Posterior cingulate gyrus (tissue), 11 donors: ENCODE results near the gene ARID5B.

Source experiments
- DNase-seq, 10 donors: peaks; one replicate each; pipeline versions ENCODE4 v3.0.0 to v3.0.0-alpha.2; 2020 to 2021; ENCODE audit warnings: mixed read lengths in 3 of 10
- intact Hi-C: fragments of 100-400 bp; cut with DNase I; formaldehyde crosslinking; loops from one replicate; pipeline ENCODE4 v1.15.1; 2023

ARID5B gene

DNA sequence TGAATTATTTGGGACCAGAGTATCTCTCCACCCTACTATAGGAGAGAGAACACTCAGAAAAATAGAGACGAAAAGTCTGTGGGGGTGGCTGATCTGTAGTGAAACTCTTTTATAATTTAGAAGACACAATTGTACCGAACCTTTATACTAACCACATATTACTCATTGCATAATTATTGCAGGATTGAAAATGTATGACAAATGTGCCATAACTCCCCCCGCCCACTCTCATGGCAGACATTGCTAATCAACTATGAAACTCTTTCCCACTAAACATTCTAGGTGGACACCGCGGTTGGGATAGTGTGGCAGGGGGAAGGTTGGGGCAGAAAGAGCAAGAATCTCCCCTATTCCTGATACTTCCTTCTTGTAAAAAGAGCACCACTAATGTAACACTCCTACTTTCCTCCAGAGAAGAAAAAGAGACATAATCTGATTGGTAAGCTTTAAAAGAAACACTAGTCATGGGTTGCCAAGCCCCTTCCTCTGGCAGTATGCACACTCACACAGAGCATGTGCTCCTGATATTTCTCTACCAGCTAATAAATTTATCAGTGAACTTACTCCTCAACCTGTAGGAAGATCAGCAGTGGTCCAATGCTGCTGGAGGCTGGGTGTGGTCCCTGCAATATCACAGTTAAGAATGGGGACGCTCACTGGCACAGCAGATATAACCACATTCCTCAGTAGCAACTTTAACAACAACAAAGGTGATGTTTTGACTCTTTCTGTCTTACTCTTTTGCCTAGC lies 18.7 kb upstream of the ARID5B start:
- intact Hi-C loops: no loop called here
- no peak for DNase-seq

DNA sequence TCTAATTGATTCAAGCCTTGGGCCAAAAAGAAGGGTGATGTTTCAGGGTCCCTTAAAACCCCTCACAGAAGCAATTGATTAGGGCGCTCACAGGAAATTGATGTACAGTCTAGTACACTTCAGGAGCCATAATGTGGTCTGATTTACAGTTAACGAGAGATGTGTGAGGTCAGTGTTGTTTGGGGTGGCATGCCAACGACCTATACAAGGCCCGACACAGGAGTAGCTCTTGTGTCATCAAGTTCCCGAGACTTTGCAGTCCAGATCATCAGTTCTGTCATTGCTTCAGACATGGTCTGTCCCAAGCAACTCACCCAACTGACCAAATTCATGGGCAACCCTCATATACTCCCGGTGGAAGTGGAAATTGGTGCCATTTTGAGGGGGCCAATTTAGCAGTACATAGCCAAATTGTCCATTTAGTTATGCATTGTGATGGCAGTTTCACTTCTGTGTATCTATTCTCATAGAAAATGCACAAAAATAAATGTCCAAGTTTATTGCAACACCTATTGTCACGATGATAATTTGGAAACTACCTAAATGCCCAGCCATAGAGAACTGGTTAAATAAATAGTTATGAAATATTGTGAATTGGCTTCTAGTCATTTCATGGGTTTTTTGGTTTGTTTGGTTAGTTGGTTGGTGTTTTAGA lies 18.0 kb upstream of the ARID5B start:
- DNase-seq: no peak
- intact Hi-C loops: no loop called here

DNA sequence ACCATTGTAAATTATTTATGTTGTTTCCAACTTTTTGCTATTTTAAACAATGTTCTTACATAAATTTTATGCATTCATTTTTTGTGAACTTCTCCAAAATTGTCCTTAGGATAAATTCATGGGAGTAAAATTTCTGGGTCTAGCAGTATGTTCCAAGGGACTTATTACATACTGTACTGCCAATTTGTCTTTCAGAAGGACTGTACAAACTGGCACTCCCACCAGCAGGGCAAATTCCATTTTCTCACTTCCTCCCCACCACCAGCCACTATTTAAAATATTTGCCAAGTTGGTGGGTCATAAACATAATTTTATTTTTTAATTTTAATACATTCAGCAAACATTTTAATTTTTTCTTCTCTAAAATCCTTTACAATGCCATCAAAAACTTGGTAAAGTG lies 13.7 kb upstream of the ARID5B start:
- intact Hi-C loops: no loop called here
- no peak for DNase-seq

DNA sequence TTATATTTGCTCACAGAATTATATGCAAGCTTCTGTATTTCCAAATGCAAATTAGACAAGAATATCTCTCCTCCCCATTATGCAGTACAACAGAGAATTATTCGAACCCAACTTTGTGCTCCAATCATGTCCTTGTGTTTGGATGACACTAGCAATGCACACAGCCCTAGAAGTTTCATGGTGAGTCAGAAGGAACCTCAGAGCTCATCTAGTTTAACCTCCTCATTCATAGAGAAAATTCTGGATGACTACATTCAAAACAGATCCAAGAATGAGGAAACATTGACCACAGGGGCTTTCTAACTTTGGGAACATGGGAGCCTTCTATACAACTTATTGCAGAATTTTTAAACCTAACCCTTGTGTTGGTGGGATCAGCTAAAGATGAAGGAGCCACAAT lies 12.8 kb upstream of the ARID5B start:
- intact Hi-C loops: no loop called here
- DNase-seq: no peak

DNA sequence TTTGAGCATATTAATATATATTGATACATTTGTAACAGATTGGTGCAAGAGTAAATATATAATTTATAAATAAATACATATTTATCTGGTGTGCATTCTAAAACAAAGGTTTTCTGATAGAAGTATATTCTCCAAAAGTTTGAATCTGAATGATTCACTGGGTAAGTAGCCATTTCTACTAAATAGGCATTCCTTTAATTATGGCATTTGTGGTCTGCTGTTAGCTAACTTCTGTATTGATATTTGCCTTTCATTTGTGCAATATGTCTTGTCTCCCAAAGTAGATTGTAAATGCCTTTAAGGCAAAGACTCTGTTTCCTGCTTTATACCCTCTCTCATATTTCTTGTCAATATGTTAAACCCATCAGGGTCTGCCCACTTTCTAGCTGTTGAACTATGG lies 11.1 kb upstream of the ARID5B start:
- DNase-seq: no peak
- intact Hi-C loops: no loop called here

DNA sequence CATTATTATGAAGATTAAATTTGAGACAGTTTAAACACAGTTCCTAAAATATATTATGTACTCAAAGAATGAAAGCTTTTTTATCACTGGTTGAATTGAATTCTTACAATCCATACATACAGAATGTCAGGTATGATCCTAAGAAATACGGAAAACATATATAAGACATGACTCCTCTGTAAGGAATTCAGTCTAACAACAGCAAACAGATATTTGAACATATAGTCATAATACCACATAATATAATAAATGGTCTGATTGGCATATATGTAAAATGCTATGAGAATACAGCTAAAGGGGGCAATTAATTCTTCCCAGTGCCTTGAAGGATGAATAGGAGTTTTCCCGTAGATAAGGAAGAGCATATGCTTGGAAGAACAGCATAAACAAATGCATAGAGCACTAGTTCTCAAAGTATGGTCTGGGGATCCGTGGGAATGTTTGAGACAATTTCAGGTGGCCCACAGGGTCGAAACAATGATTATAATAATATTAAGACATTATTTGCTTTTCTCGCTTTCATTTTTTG lies 10.6 kb upstream of the ARID5B start:
- intact Hi-C loops: no loop called here
- DNase-seq: no peak

DNA sequence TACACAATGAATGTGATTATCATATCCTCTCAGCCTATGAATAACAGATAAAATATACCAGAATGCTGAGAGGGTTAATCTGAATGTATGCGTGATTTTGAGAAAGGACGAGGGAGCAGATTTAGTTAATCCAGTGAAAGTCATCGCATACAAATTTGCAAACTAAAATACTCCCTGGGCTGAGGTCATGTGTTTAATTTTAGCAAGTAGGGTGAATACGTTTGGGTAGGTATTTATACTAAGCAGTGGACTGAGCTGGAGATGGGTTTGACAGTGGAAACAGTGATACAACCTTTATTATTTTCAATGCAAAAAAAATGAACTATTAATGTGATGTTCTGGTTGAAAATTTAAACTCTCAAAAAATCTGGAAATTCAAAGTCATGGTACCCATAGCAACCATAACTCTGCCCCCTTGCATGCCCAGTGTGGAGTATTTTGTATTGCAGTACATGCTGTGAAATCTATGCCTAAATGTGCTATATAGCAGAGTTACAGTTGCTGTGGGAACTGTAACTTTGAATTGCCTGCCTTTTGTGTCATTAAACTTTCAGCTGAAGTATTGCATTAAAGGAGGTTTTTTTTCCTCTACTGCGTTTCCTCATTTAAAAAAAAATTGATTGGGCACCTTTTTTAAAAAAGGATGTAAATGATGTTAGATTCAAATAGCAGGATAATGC lies 9.5 kb upstream of the ARID5B start:
- DNase-seq: no peak
- intact Hi-C loops: no loop called here

DNA sequence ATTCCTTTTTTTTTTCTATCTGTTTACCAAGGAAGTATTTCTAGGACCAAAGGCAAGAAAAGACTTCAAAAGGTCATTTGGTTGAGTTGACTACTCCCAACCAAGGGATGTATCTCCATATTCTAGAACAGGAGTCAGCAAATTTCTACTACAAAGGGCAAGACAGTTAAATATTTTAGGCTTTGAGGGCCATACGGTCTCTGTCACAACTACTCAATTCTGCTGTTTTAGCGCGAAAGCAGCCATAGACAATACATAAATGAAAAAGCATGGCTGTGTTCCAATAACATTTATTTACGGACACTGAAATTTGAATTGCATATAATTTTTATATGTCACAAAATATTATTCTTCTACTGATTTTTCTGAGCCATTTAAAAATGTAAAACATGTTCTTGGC lies 8.5 kb upstream of the ARID5B start:
- intact Hi-C loops: no loop called here
- DNase-seq: no peak

DNA sequence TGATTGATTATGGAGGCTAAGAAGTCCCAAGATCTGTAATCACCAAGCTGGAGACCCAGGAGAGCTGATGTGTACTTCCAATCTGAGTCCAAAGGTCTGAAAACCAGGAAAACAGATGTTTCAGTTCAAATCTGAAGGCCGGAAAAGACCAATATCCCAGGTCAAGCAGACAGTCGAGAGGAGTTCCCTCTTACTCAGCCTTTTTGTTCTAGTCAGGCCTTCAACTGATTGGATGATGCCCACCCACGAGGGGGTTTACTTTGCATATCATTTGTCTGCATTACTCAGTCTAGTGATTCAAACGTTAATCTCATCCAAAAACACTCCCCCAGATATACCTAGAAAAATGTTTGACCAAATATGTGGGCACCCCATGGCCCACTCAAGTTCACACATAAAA lies 7.4 kb upstream of the ARID5B start:
- intact Hi-C loops: no loop called here

DNA sequence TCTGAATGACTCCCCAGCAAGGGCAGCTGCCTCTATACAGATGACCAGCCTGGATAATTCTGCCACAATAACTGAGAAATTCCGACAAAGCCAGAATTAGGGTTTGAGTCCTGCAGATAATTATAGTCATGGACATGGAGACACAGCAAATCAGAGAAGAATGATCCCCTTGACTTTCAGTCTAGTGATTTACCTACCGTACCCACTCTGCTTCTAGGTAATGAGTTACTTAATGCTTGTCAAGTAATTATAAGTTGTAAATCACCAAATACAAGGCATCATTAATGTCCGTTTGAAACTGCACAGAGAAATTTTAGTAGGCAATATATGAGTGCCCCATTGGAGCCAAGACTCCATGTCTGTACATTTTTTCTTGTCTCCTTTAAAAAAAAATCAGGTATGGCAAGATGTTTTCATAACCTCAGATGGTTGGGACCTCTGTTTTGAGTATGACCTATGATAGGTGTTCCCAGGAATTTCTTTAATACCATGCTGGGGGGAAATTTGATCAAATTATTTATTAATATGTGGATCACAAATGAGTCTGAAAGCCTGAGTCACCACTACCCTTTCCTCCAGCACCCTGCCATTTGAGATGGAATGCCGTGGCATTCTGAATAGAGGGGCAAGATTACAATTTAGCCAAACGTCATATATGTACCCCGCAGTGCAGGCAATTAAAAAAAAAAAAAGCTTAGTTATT lies 5.5 kb upstream of the ARID5B start:
- no peak for DNase-seq
- intact Hi-C loops: loop anchor here (2.0 to 5.0 kb wide), 2 partner anchors 81 to 349 kb away; no protein-coding TSS in a partner anchor

More for the DNA sequence above, 7.4 kb upstream of the ARID5B start:
- no peak for DNase-seq

DNA sequence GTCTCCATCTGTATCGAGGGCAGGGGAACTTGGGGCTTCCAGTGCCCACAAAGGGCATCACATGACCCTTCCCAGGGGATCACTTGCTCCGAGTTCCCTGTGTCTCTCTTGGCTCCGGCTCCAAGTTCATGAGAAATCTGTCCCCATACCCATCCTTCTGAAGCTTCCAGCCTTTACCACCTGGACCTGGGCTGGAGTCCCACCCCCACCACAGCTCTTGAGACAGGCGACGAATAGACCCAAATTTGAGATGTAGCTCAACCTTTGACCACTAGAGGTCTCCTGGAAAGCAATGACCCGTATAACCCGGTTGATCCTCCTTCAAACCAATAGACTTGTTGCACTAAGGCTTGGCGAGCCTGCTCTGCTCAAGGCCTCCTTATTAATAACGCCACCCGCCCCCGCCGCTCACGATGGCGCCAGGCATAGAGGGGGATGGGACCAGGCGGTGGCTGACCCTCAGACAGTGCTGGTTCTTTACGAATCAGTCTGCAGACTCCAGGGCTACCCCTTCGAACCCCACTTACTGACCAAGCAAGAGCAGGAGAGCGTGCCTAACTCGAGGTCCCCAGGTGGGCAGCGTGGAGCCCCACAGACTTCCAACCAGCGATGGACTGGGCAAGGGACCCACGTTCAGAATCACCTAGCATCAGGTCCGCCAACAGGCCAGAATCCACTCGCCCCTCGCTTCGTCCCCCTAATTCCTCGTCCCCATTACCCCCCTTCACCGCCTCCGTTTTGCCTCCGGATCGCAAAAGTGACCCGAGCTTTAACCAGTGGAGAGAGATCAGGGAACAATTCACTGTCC lies 4.4 kb upstream of the ARID5B start:
- DNase-seq: peak in 6 of 10 donors; percentile 10 to 85 (median 38)
- intact Hi-C loops: loop anchor here (2.0 to 5.0 kb wide), 2 partner anchors 80 to 348 kb away; no protein-coding TSS in a partner anchor

DNA sequence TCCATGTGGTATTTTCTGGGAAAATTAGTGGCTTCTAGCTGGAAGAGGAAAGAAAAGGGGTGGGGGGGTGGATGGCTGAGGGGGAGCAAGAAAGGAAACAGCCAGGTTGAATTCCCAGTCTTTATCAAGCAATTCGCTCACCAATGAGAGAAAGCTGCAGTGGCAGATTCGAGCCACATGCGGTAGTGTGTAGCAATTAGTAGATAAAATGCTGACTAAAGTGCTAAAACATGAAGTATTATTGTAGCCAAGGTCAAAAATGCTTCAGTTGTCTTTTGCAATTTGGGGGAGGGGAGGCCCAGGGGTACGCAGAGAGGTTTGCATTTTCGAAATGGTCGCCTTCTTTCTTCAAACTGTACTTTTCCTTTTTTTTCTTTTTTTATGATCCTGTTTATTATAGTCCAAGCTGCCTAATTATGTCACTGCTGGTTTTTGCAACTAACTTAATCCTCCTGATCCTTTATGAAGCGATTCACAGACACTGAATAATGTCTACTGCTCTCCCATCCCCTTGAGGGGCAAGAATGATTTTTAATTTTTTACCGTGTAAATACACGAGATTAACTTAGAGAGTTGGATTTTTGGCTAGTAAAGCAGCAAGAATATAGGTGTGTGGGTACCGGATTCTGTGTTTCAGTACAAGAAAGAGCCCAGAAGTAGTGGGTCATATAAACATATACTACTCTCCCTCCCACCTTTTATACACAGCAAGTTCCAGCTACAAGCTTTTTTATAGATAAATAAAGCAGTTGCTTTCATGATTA lies 3.6 kb upstream of the ARID5B start:
- DNase-seq: peak in 6 of 10 donors; percentile 32 to 85 (median 40)
- intact Hi-C loops: loop anchor here (2.0 to 5.0 kb wide), 2 partner anchors 79 to 347 kb away; no protein-coding TSS in a partner anchor

DNA sequence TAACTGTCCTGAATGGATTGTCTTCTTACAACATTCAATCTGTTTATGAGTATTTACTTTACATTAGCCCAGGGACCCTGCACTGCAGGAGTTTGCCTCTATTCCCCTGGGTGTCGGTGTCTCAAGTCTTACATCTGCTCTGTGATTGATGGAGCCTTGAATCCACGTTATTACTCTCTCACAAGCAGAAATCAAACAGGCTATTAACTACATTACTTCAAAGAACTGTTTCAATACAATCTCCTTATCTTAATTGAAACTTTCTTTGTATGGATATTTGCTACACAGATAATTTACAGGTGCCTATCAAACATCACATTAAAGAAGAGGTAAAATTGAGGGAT lies 3.1 kb upstream of the ARID5B start:
- no peak for DNase-seq
- intact Hi-C loops: loop anchor here (5.0 kb wide), 1 partner anchor 79 kb away; no protein-coding TSS in a partner anchor

DNA sequence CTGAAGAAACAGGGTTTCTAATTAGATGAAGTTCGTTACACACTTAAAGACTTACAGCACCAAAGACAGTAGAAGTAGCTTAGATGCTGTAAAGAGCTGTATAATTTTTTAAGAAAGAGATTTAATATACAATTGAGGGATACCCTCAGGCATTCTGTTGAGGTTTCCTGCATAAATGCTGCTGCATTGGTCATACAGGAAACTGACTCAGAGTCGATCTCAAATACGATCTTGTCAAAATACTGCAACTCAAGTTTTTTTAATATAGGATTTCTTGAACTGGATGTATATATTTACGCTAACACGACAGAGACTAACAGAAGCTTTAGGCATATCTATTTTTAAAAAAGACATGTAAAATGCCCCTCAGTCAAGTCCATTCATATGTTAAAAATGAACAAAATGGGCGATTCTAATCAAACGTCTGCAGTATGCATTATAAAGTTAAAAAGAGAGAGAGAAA lies 2.4 kb upstream of the ARID5B start:
- intact Hi-C loops: loop anchor here (5.0 kb wide), 1 partner anchor 78 kb away; no protein-coding TSS in a partner anchor
- no peak for DNase-seq

DNA sequence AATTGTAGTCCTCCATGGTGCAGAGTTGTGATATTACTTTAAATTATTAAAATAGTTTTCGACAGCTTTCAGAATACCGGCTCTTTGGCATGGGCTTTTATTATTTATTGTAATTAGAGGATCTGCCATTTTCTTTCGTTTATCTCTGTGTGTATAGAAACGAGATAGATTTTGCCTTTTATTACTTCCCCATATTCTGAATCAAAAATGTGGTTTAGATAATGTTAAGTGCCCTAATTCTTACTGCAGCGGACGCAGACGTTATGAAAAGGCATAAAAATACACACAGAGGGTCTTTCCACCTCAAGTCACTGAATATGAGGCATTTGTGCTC lies 1.9 kb upstream of the ARID5B start:
- no peak for DNase-seq
- intact Hi-C loops: loop anchor here (5.0 kb wide), 1 partner anchor 78 kb away; no protein-coding TSS in a partner anchor

DNA sequence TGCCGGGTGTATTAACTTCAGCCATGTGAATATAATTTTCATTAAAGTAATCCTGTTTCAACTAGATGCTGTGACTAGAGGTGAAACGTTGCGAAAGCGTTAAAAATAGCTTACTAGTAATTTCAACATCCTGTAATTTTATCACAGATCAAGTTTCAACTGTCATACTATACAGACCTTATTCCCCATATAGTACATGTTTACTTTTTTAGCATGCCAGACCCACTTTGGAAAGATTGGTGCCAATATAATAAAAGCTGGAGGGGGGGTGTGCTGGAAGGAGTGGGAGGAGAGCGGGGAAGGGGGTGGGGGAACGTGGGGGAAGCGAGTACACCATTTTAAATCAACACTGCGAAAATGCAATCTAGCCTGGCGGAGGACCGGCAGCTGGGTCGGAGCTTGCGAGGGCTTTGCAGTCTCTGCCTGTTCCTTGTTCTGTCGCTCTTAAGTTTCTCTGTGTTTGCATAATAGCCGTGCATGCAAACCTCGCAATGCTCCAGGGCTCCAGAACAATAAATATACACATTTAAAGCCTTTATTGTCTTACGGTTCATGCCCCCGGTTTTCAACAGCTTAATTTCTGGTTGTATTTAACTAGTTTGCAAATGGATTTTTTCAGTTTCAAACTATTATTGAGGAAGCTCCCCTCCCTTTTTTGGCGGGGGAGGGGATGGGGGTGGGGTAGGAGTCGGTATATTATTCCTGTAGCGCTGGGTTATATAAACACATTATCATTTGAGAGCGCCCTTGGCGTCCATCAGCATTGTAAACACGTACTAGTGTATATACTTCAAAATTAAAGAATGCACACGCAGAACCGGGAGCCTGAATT lies 1.3 kb upstream of the ARID5B start:
- peak; percentile 33 to 92 (median 52) for DNase-seq
- intact Hi-C loops: loop anchor here (5.0 kb wide), 2 partner anchors 77 to 142 kb away; no protein-coding TSS in a partner anchor

DNA sequence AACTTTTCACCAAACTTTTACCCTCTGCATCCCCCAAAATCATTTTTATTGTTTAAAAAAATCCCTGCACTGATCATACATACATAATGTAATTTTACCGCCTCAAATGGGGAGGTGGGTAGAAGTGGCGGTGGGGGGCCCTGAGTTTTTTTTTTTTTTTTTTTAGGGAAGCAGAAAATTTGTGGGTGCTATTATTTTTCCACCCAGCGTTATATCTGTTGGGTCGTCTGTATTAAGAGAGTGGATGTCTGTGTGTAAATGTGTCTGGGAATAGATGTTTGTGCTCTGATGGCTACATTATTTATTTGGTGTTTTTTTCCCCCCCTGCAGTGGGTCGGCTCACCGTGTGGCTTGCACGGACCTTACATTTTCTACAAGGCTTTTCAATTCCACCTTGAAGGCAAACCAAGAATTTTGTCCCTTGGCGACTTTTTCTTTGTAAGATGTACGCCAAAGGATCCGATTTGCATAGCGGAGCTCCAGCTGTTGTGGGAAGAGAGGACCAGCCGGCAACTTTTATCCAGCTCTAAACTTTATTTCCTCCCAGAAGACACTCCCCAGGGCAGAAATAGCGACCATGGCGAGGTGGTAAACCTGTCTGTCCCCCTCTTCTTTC lies 438 bp downstream of the ARID5B start:
- intact Hi-C loops: loop anchor here (5.0 kb wide), 1 partner anchor 140 kb away; no protein-coding TSS in a partner anchor
- peak in 2 of 10 donors; percentile 8 to 21 for DNase-seq
